GM19438 (cell line): ENCODE results near the gene SGCA.

ENCODE experiments used
- ATAC-seq: cut with Tn5 transposase; IDR thresholded peaks from one replicate; pipeline ENCODE4 v1.9.1; 2021; ENCODE audit warnings: low read depth; ENCODE audit not compliant: unreplicated experiment

Gene SGCA

DNA sequence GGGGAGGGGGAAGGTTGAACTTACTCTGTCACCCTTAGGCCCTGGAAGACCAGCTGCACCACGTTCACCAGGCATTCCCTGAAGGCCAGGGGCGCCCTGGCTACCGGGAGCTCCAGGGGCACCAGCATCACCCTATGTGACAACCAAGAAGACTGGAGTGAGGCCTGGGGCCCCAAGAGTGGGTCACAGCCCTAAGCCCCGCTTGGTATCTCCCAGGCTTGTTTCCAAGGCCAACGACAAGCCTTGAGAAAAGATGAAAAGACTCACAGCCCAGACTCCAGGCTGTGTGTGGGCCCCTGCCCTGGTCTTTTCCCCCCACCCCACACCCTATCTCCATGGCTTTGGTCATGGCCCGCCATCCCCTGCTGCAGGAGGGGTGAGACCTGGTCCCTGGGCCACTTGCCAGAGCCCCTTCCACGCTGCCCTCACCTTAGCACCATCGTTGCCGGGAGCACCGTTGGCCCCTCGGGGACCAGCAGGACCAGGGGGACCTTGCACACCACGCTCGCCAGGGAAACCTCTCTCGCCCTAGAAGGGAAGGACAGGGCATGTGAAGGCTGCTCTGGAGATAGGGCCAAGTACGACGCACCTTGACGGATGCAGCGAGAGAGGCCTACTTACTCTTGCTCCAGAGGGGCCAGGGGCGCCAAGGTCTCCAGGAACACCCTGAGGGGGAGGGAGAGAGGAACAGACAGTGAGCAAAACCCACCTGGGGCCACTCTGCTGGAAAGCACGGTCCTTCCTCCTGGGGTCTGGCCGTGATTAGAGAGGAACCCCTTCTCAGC is 25.7 kb downstream of the SGCA start:
- ATAC-seq: no peak

DNA sequence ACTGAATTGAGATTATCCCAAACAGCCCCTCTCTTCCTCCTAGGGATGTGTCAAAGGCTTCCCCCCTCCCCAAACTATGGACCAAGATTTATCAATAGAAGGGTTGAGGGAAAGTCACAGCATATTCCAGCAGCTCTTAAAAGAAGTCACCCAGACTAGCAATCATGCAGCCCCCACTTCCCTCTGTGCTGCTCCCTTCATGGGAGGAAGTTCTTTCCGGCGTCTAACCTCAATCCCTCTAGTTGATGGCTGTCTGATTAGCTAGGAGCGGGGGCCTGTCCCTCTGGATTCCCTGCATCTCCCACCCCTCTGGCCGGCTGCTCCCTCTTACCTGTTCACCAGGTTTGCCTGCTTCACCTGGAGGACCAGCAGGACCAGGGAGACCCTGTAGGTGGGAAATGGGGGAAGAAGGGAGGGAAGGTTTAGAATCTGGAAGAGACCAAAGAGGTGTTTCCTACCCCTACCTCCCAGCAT is 26.4 kb downstream of the SGCA start:
- no peak for ATAC-seq

DNA sequence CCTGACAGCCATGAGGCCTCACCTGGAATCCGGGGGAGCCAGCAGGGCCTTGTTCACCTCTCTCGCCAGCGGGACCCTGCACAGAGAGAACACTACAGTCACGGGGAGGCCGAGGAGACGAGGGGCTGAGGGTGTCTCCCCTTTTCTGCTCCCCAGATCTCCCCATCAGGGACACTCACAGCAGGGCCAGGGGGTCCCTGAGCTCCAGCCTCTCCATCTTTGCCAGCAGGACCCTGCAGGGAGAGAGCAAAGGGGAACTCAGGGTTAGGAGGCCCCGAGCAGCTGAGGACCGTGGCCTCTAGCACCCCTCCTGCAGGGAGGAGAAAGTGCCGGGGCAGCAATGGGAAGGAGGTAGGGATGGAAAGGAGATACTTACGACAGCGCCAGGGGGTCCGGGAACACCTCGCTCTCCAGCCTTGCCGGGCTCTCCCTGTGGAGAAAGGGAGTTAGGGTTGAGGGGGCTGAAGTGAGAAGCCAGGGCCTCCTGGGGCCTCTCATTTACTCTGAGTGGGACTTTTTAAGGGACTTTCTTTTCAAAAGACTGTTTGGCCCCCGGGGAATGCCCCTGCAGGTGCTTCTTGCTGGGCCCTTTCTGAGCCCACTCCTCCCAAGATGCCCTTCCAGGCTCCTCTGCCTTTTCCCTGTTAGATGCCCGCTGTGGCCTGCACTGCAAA is 26.9 kb downstream of the SGCA start:
- ATAC-seq: no peak

DNA sequence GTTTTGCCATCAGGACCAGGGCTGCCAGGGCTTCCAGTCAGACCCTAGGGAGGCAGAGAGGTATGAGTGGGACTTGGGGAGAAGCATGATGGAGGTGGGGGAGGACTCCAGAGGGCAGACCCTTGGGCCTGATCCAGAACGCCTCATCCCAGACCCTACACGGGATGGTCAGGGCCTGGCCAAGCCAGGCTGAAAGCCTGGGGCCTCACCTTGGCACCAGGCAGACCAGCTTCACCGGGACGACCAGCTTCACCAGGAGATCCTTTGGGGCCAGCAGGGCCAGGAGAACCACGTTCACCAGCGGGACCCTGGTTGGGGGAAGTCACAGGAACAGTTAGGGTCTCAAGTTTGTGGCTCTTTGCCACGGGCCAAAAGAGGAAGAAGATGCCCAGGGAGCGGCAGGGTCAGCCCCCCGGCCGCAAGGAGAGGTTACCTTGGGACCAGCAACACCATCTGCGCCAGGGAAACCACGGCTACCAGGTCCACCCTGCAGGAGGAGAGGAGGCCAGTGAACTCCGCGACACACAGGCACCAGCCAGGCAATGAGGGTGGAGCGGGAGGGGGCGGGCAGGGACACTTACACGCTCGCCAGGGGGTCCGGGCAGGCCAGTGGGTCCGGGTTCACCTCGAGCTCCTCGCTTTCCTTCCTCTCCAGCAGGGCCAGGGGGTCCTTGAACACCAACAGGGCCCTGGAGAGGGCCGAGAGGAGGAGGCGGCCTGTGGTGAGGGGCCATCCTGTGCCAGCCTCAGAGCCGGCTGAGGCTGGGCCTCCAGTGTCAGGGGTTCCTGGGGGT is 28.5 kb downstream of the SGCA start:
- no peak for ATAC-seq

DNA sequence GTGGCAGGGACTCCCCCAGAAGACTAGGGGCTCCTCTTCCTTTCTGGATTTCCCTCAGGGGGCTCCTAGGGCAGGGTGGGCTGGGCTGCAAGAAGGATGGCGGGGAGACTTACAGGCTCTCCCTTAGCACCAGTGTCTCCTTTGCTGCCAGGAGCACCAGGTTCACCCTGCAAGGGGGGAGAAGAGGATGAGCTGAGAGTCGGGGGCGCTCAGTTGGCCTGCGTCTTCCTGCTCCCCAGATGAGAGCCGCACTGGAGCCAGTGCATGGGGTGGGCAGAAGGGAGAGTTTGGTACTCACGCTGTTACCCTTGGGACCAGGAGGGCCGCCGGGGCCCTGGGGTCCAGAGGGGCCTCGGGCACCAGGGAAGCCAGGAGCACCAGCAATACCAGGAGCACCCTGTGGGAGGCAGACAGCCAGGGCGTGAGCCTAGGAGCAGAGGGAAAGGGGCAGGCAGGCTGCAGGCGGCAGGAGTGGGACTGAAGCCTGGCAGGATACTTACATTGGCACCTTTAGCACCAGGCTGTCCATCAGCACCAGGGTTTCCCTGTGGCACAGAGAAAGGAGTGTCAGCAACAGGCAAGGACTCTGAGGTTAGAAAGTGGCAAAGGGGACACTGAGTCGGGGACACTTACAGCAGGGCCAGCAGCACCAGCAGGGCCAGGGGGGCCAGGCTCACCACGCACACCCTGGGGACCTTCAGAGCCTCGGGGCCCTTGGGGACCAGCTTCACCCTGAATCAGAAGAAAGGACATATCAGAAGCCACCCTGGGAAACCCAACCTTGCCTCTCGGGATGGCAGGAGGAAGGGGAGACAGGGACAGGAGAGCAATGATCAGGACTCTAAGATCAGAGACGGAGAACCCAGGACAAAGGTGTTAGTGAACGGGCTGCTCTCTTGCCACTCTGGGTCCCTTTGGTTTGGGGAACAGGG is 29.4 kb downstream of the SGCA start:
- ATAC-seq: no peak

DNA sequence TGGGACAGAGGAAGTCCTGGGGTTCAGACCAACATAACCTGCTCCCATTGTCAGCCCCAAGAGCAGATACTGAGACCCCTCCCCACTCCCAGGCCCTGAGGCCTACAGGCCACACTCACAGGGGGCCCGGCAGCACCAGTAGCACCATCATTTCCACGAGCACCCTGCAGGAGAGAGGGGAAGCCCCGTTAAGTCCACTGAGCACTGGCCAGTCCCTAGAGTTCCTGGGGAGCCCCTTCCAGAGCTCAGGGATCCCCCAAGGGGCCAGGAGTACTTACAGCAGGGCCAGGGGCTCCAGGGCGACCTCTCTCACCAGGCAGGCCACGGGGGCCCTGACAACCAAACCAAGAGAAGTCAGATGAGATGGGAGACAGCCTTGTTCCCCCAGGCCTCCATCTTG is 30.2 kb downstream of the SGCA start:
- no peak for ATAC-seq

DNA sequence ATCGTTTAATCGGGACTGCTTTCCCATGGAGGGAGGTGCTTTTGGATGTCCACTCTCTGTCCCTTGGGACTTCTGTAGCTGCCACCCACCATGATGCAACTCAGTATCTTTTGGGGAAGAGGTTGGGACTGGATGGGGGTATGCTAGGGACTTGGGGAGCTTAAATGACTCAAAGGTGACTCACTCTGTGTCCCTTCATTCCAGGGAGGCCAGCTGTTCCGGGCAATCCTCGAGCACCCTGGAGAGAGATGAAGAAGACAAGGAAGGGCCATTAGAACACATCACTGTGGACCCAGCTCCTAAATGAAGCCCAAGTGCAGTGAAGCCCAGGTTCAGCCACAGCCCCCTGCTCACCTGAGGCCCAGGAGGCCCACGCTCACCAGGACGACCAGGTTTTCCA is 31.0 kb downstream of the SGCA start:
- ATAC-seq: no peak

DNA sequence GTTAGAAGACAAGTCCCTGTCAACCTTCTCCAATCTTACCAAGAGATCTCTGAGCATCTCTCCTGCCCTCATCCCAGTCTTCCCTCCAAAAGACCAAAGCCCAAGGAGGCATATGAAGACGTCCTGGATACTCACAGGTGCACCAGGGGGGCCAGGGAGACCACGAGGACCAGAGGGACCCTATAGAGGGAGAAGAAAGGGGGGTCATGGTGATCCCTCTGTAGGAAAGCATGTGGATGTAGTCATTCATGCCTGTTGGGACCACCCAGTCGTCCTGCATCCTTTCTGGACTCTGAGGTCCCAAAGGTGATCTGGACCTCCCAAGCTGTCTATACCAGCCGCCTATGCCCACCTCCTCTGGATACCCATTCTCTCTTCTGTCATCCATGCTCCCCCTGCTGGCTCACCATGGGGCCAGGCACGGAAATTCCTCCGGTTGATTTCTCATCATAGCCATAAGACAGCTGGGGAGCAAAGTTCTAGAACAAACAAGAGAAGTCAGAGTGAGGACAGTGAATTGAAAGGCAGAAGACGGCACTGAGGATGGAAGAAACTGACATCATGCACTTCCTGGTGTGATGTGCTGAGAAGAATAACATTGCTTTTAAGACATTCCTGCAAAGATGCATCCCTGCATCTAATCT is 32.3 kb downstream of the SGCA start:
- no peak for ATAC-seq

DNA sequence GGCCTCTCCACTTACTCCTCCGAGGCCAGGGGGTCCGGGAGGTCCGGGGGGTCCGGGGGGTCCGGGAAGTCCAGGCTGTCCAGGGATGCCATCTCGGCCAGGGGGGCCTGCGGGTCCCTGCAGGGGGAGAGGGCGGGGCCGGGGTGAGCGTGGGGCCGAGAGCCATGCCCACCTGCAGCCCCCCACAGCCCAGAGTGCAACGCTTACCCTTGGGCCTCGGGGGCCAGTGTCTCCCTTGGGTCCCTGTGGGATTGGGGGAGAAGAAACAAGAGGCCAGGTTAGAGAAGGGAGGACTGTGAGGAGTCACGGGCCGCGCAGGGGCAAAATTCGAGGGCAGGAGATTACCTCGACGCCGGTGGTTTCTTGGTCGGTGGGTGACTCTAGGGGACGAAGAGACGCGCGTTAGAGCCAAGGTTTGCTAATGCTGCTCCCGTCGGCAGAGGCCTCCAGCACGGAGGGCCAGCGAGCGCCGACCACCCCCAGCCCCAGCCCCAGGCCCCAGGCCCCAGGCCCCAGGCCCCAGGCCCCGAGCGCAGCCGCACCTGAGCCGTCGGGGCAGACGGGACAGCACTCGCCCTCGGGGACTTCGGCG is 33.5 kb downstream of the SGCA start:
- ATAC-seq: no peak

DNA sequence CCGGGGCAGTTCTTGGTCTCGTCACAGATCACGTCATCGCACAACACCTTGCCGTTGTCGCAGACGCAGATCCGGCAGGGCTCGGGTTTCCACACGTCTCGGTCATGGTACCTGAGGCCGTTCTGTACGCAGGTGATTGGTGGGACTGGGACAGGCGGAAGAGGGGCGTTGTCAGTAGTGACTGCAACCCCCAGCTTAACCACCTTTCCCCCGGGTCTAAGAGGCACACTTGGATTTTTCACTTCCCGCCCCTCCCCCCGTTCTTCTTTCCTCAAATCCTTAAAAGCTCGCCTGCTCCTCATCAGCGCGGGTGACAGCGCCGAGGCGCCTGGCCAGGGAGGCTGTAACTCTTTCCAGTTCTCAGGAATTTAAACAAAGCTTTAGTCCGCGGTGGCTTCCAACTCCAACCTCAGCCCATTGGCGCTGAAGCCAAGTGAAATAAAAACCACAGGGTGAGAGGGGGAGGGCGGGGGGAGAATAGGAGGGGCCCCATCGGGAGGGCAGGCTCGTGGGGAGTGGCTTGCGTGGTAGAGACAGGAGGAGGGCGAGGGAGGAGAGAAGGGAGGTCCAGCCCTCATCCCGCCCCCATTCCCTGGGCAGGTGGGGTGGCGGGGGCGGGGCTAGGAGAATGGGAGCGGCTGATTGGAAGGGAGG is 34.1 kb downstream of the SGCA start:
- ATAC-seq: peak; percentile 38

DNA sequence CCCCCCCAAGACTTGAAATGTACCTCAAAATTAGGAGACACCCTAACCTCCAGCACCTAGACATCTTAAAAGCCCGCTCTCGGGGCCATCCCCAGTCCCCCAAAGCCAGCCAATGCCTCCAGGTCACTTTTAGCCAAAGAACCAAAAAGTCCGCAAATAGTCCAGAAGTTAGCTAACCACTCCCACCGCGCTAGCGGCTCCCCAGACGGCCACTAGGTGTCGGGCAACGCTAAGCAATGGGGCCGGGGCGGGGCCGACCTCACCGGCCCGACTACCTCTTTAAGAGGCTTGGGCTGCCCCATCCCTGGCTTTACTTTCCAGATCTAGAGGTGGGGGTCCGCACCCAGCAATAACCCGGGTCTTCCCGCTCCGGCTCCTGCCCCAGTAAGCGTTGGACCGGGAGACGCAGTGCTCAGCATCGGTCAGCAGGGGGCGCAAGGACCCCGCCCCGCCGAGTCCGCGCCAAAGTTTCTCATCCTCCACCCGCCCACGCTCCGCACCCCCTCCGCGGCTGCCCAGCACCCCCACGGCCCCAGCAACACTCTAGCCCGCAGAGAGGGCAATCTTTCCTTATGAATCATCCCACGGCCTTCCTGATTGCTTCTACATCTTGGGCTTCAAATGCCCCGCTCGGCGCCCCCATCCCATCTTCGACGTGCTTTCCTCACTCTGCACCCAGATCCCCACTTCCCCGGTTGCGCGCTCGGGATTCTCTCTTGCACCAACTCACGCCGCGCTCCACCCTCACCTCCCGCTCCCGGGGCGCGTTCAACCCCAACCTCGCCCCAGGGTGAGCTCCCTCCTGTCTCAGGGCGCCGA is 34.9 kb downstream of the SGCA start:
- ATAC-seq: peak; percentile 72

DNA sequence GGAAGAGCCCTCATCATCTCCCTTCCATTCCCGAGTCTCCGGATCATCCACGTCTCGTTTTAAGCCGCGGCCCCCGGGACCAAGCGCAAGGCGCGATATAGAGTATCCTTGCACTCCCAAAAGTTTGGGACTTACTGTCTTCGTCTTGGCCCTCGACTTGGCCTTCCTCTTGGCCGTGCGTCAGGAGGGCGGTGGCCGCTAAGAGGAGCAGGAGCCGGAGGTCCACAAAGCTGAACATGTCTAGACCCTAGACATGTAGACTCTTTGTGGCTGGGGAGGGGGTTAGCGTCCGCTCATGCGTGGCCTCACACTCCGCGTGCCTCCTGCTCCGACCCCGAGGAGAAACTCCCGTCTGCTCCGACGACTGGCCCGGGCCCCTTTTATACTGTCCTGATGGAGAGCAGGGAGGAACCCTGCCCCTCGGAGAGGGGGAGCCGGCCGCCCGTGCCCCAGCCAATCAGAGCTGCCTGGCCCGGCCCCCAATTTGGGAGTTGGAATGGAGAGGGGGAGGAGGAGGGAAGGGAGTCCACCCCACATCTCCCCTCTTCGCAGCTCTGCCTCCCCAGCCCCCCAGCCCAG is 35.6 kb downstream of the SGCA start, which contains the start of gene COL1A1:
TSS of gene COL1A1 (minus strand) at position 356 of the 579 bp plus-strand sequence. CDS start at position 238, 118 bp downstream.
- no peak for ATAC-seq

DNA sequence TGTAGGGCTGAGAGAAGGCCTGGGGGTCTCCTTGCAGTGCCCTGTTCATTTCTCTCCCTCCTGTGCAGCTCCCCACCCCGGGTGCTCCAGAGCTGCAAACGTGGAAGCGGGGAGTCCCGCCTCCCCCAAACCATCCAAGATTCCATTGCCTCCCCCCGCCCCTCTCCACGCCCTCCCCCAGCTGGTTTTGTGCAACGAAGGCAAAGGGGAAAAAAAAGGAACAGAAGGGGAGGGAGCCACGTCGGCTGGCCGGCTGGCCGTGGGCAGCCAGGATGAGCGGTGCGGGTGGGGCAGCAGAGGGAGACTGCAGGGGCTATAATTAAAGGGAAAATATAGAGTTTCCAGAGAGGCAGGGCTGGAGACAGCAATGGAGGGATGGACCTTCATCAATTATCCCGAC is 37.3 kb downstream of the SGCA start:
- ATAC-seq: no peak

DNA sequence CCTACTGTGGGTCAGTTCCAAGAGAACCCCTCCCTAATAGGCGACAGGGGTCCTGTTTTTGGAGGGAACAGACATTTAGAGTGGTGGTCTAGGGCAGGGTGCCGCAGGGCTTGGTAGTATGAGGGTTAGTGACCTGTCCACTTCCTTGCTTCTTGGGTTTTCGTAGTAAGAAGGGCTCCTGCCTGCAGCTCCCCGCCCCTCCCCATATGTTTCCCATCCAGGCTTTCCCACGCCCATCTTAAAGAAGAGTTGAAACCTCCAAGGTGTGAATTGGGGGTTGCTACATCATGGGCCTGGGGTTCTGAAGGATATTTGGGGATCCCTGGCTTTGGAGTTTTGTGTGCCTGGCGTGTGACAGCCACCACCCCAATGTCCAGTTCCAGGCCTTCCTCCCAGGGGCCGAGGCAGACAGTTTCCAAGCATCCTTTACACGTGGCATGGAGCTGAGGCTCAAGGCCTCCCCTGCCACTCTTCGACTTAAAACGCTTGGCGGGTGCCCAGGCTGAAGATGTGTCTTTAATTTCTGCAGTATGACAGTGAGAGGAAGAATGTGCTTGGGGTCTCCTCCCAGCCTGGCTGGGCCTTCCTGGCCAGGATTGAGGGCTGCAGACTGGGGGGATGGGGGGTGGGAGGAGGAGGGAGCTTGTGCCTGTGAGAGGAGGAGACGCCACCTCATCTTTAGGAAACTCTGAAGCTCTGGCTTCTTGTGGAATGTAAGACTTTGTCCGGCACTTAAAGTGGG is 38.0 kb downstream of the SGCA start:
- no peak for ATAC-seq

DNA sequence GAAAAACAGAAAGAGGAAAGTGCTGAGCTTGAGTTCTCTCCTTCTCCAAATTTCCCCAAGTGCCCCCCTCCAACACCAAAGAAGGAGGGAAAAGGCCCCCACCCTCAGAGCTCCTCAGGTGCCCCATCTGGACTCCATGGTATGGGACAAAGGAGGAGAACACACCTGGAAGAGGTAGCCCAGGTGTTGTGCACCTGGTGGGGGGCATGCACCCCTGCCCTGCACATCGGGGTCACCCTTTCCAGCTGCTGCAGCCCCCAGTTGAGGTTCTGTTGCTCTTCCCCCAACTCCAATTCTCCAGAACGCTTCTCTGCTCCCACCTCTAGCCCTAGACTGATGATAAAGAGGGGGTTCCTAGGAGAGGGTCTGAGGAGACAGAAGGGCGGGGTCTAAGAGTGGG is 38.6 kb downstream of the SGCA start:
- no peak for ATAC-seq

DNA sequence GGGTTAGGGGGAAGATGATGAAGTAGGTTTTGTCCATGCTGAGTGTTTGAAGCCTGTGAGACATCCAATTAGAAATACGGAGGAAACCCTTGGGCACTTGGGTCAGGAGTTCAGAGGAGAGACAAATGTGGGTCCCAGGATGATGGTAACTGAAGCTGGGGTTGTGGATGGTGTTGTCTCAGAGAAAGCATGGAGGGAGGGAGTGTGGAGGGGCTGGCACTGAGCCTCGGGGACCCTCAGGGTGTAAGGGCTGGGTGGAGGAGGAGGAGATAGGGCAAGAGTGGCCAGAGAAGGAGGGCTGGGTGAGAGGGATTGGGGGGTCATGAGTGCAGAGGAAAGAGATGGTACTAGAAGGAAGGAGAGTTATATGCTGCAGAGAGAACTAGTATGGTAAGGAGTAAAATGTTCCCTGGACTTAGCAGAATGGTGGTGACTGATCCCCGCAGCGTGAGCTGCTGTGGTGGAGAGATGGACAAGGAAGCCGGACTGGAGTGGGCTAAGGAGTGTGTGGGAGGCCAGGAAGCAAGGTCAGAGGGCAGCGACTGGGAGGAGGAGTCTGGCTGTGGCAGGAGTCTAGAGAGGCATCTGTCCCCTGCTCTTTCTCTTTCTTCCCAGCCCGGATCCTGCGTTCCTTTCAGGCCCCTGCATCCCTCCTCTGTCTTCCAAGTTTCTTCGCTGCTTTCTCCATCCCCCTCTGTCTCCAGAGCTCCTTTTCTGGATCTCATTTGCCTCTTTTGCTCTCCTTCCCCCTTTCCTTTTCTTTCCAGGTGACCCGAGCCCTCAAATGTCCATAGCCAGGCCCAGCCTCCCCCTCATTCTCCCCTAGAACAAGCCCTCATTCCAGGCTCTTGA is 39.5 kb downstream of the SGCA start:
- no peak for ATAC-seq
